Upper lobe of right lung (tissue), 1 donor: ENCODE data around the gene PLCB2. TPM values are rescaled to one million over a fixed set of nuclear protein-coding genes. Genes with fewer than 3 reads are reported as not detected.

ENCODE experiments used
- ATAC-seq: fragments of 200-7000 bp; cut with Tn5 transposase; one replicate; pipeline ENCODE4 v1.9.1; 2020; ENCODE audit warnings: mild to moderate bottlenecking, moderate library complexity
- DNase-seq: peaks from one replicate; pipeline ENCODE4 v3.0.0-alpha.2; 2020
- H3K27ac ChIP-seq: fragments of 200-600 bp; one replicate; pipeline ENCODE4 v1.8.0; 2022
- H3K27me3 ChIP-seq: fragments of 200-600 bp; one replicate; pipeline ENCODE4 v1.8.0; 2022; ENCODE audit warnings: mild to moderate bottlenecking
- H3K36me3 ChIP-seq: fragments of 200-600 bp; one replicate; pipeline ENCODE4 v1.8.0; 2022
- H3K4me1 ChIP-seq: fragments of 200-600 bp; one replicate; pipeline ENCODE4 v1.8.0; 2022
- H3K4me3 ChIP-seq: fragments of 200-600 bp; one replicate; pipeline ENCODE4 v1.8.0; 2022; ENCODE audit warnings: mild to moderate bottlenecking
- H3K9me3 ChIP-seq: fragments of 200-600 bp; one replicate; pipeline ENCODE4 v1.8.0; 2022
- CTCF ChIP-seq: fragments of 200-600 bp; IDR thresholded peaks from one replicate; pipeline ENCODE4 v1.8.0; 2022; ENCODE audit warnings: antibody characterized with exemption
- intact Hi-C: fragments of 100-400 bp; cut with DNase I; formaldehyde crosslinking; loops from one replicate; pipeline ENCODE4 v1.11.0; 2022
- total RNA-seq: library from RNA; stranded (reverse); fragmentation: NEBNext Ultra II Directional; extraction: Animal tissue kit (Norgen Biotek cat#: 25700); gene quantifications from one replicate; pipeline ENCODE4 v1.2.1, GENCODE V29; 2021
- donor health status: DM: no; HTN: yes; CAD: no; lungs with severe emphysema.

PLCB2 gene
- total RNA-seq, 1 donor from 2014 or later = 61.2 TPM

- ATAC-seq (no peak), DNase-seq (no peak)
- intact Hi-C loops = loop anchor here (5.0 kb wide), 2 partner anchors 55 to 225 kb away; no protein-coding TSS in a partner anchor
- H3K4me1 ChIP-seq = no peaks in the 10 kb centered on the region
- H3K36me3 ChIP-seq = no peaks in the 10 kb centered on the region
- no peaks in the 10 kb centered on the region for H3K27me3 ChIP-seq
- H3K4me3 ChIP-seq = no peak overlapping the region
- TF ChIP-seq CTCF = no peak
- H3K9me3 ChIP-seq = no peaks in the 10 kb centered on the region
- H3K27ac ChIP-seq = no peak overlapping the region
These were observed 35.2 kb downstream of the PLCB2 start for GRCh38 chr15:40272485-40273056.

GRCh38 chr15:40271685-40272484 lies 35.9 kb downstream of the PLCB2 start:
- no peaks in the 10 kb centered on the region for H3K4me1 ChIP-seq
- TF ChIP-seq CTCF = no peak
- DNase-seq (no peak), ATAC-seq (no peak)
- no peak overlapping the region for H3K27ac ChIP-seq
- no peaks in the 10 kb centered on the region for H3K9me3 ChIP-seq
- H3K4me3 ChIP-seq = no peak overlapping the region
- no peaks in the 10 kb centered on the region for H3K27me3 ChIP-seq
- no peaks in the 10 kb centered on the region for H3K36me3 ChIP-seq
- intact Hi-C loops = loop anchor here (5.0 kb wide), 2 partner anchors 55 to 225 kb away; no protein-coding TSS in a partner anchor

- Histone ChIP-seq H3K9me3 (no peaks in the 10 kb centered on the region), H3K4me1 (no peaks in the 10 kb centered on the region), H3K4me3 (no peak overlapping the region), H3K36me3 (no peaks in the 10 kb centered on the region), H3K27me3 (no peaks in the 10 kb centered on the region), H3K27ac (no peak overlapping the region)
- DNase-seq = no peak
- TF ChIP-seq CTCF = no peak
- no peak for ATAC-seq
- intact Hi-C loops = loop anchor here (5.0 kb wide), 2 partner anchors 53 to 223 kb away; no protein-coding TSS in a partner anchor
These were observed 37.3 kb downstream of the PLCB2 start for GRCh38 chr15:40270246-40270995.

GRCh38 chr15:40269604-40270003 lies 38.1 kb downstream of the PLCB2 start:
- H3K4me3 ChIP-seq = no peak overlapping the region
- H3K27ac ChIP-seq = no peak overlapping the region
- no peak for TF ChIP-seq CTCF
- intact Hi-C loops = loop anchor here (5.0 kb wide), 2 partner anchors 52 to 222 kb away; no protein-coding TSS in a partner anchor
- no peaks in the 10 kb centered on the region for H3K4me1 ChIP-seq
- no peaks in the 10 kb centered on the region for H3K9me3 ChIP-seq
- no peaks in the 10 kb centered on the region for H3K36me3 ChIP-seq
- H3K27me3 ChIP-seq = no peaks in the 10 kb centered on the region
- ATAC-seq (no peak), DNase-seq (no peak)

- Histone ChIP-seq H3K36me3 (no peaks in the 10 kb centered on the region), H3K9me3 (no peaks in the 10 kb centered on the region), H3K27ac (no peak overlapping the region), H3K4me3 (no peak overlapping the region), H3K27me3 (no peaks in the 10 kb centered on the region), H3K4me1 (no peaks in the 10 kb centered on the region)
- no peak for ATAC-seq
- DNase-seq = no peak
- intact Hi-C loops = no loop called here
- no peak for TF ChIP-seq CTCF
These were observed 40.1 kb downstream of the PLCB2 start for GRCh38 chr15:40267670-40268069.
